Stimulated activated CD4-positive, alpha-beta T cell treated with anti-CD3 and anti-CD28 coated beads, TNF-alpha, amount 100 ng/mL, for 4 hours (primary cell): ENCODE measurements around the gene PGK2.

ENCODE experiments used
- DNase-seq, 3 experiments: peaks; one replicate each; pipeline ENCODE4 v3.0.0-alpha.2; 2020; ENCODE audit warnings: low read depth in 3 of 3

Gene PGK2

GRCh38 chr6:49736017-49736508, 51.0 kb downstream of the PGK2 start:
- DNase-seq: no peak
